Left lung (tissue), 10 donors: Measurements from ENCODE around the gene KIAA1671. TPM values are rescaled to one million over a fixed set of nuclear protein-coding genes. Genes with fewer than 3 reads are reported as not detected.
A peak's percentile ranks its signal among the peaks of the same experiment; 100 is the strongest.

Experiments used
- ATAC-seq: fragments of 200-7000 bp; cut with Tn5 transposase; one replicate; pipeline ENCODE4 v1.9.1; 2020; ENCODE audit warnings: moderate library complexity
- DNase-seq, 4 donors: peaks; one replicate each; pipeline ENCODE4 v3.0.0-alpha.2; 2013 to 2020
- H3K27ac ChIP-seq, 2 donors: fragments of 200-600 bp; sonication (generic) in 1 of 2; one replicate each; pipeline versions ENCODE4 v1.5.0 to v1.8.0; 2020 to 2021
- H3K27me3 ChIP-seq, 2 donors: fragments of 200-600 bp; sonication (generic) in 1 of 2; one replicate each; pipeline versions ENCODE4 v1.5.0 to v1.8.0; 2020 to 2021
- H3K36me3 ChIP-seq, 2 donors: fragments of 200-600 bp; sonication (generic) in 1 of 2; one replicate each; pipeline versions ENCODE4 v1.5.0 to v1.8.0; 2020 to 2021
- H3K4me1 ChIP-seq, 2 donors: fragments of 200-600 bp; one replicate each; pipeline ENCODE4 v1.8.0; 2021
- H3K4me3 ChIP-seq, 2 donors: fragments of 200-600 bp; sonication (generic) in 1 of 2; one replicate each; pipeline versions ENCODE4 v1.5.0 to v1.8.0; 2020 to 2021; ENCODE audit warnings: mild to moderate bottlenecking in 1 of 2
- H3K9me3 ChIP-seq, 2 donors: fragments of 200-600 bp; sonication (generic) in 1 of 2; one replicate each; pipeline versions ENCODE4 v1.5.0 to v1.8.0; 2020 to 2021
- intact Hi-C, 2 donors: fragments of 100-400 bp; cut with DNase I; formaldehyde crosslinking; loops; one replicate each; pipeline versions ENCODE4 v1.11.2 to v1.14.2; 2022
- polyA plus RNA-seq, 6 donors: library from polyadenylated mRNA; unstranded; fragments of 120-200 nt; gene quantifications; one replicate each; pipeline ENCODE4 v1.2.1, GENCODE V29; 2013; ENCODE audit not compliant: insufficient read length in 6 of 6
- total RNA-seq, 2 donors: library from RNA; stranded (reverse); fragmentation: NEBNext Ultra II Directional; extraction: Animal tissue kit (Norgen Biotek cat#: 25700); gene quantifications; one replicate each; pipeline ENCODE4 v1.2.1, GENCODE V29; 2021
- TF ChIP-seq, protein P1 (sequence below), 2 donors: fragments of 200-600 bp; sonication (generic) in 1 of 2; IDR thresholded peaks; one replicate each; pipeline versions ENCODE4 v1.5.0 to v1.8.0; 2021; ENCODE audit warnings: antibody characterized with exemption in 2 of 2
- donor health status: DM: no; HTN: yes; CAD: no.
- donor health status: DM: no; HTN: no; CAD: no.

KIAA1671 gene
- total and polyA plus RNA-seq, 8 donors, result 19.4 to 35.0 (median 23.4) TPM

DNA sequence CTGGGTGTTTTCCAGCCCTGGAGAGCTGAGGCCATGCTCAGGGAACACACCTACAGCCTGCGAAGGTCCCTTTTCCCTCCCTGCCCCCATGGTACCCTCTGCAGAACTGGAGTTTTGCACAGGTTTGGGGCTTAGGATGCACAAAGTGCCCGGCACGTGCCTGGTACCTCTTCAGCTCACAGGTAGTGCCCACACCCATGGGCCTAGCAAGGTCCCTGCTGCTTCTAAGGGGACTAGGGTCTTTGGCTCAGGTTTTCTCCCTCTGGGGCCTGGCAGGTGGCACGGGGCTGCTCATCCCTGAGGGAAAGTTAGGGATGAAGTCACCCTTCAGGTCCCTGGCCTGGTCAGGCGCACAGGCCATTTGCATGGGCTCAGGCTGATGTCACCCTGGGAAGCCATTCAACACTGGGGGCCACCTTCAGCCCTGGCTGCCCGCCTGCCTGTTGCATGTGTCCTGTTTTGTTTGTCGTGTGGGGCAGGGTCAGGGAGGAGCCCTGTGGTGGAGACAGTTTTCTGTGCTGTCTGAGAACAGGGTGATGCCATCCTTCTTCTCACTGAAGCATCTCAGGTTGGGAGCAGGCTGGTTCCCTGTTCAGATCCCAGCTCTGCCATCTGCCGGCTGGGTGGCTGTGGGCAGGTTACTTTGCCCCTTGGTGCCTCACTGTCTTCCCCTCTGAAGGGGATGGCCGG, 178.8 kb downstream of the KIAA1671 start:
- ATAC-seq, result no peak
- Histone ChIP-seq H3K27ac (peak overlapping the region in 1 of 2 donors; percentile 57), H3K4me3 (no peak overlapping the region), H3K9me3 (no peaks in the 10 kb centered on the region), H3K36me3 (no peaks in the 10 kb centered on the region), H3K4me1 (peaks cover 3 to 54% of the 10 kb centered on the region in 2 donors), H3K27me3 (no peaks in the 10 kb centered on the region)
- TF ChIP-seq, protein P1, sequence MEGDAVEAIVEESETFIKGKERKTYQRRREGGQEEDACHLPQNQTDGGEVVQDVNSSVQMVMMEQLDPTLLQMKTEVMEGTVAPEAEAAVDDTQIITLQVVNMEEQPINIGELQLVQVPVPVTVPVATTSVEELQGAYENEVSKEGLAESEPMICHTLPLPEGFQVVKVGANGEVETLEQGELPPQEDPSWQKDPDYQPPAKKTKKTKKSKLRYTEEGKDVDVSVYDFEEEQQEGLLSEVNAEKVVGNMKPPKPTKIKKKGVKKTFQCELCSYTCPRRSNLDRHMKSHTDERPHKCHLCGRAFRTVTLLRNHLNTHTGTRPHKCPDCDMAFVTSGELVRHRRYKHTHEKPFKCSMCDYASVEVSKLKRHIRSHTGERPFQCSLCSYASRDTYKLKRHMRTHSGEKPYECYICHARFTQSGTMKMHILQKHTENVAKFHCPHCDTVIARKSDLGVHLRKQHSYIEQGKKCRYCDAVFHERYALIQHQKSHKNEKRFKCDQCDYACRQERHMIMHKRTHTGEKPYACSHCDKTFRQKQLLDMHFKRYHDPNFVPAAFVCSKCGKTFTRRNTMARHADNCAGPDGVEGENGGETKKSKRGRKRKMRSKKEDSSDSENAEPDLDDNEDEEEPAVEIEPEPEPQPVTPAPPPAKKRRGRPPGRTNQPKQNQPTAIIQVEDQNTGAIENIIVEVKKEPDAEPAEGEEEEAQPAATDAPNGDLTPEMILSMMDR (IDR thresholded peaks at IDR 0.05), result no peak
- DNase-seq, result no peak
- intact Hi-C loops, result no loop called here

DNA sequence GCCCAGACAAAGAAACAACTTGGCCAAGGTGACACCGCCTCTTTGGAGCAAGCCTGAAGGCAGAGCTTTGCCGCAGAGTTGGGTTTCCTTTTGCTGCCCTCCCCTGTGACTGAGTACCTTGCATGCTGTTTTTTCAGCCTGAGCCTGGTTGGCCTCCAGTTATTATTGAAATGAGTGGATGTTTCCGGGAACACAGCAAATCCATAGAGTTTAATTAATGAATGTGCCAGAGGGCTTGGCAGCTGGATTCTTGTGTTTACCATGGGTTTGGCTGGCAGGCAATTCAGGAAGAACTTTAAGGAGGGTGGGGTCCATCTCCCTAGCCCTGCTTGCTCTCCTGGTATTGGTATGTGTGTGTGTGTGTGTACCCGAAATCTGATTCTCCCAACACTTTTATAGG, 181.5 kb downstream of the KIAA1671 start:
- Histone ChIP-seq H3K9me3 (no peaks in the 10 kb centered on the region), H3K4me3 (no peak overlapping the region), H3K36me3 (no peaks in the 10 kb centered on the region), H3K4me1 (peaks cover 5 to 65% of the 10 kb centered on the region in 2 donors), H3K27me3 (no peaks in the 10 kb centered on the region), H3K27ac (peak overlapping the region; percentile 49 to 55)
- intact Hi-C loops, result no loop called here
- DNase-seq (no peak), ATAC-seq (peak; percentile 74)
- TF ChIP-seq, protein P1 (IDR thresholded peaks at IDR 0.05), result no peak

- TF ChIP-seq, protein P1 (IDR thresholded peaks at IDR 0.05), result no peak
- peaks cover 5 to 69% of the 10 kb centered on the region in 2 donors for H3K4me1 ChIP-seq
- no peak overlapping the region for H3K4me3 ChIP-seq
- no peak for DNase-seq
- intact Hi-C loops, result no loop called here
- no peaks in the 10 kb centered on the region for H3K27me3 ChIP-seq
- H3K36me3 ChIP-seq, result no peaks in the 10 kb centered on the region
- H3K27ac ChIP-seq, result peak overlapping the region; percentile 0 to 46
- no peak for ATAC-seq
- H3K9me3 ChIP-seq, result no peaks in the 10 kb centered on the region
These were observed 181.9 kb downstream of the KIAA1671 start for GRCh38 chr22:25134451-25134850.

- TF ChIP-seq, protein P1 (IDR thresholded peaks at IDR 0.05), result no peak
- Histone ChIP-seq H3K4me1 (peaks cover 5 to 53% of the 10 kb centered on the region in 2 donors), H3K4me3 (no peak overlapping the region), H3K27me3 (no peaks in the 10 kb centered on the region), H3K27ac (peak overlapping the region; percentile 35 to 44), H3K36me3 (no peaks in the 10 kb centered on the region), H3K9me3 (no peaks in the 10 kb centered on the region)
- intact Hi-C loops, result no loop called here
- no peak for DNase-seq
- no peak for ATAC-seq
These were observed 184.5 kb downstream of the KIAA1671 start for GRCh38 chr22:25136953-25137576.
